ENCODE data around the gene ERRFI1.
A peak's percentile ranks its signal among the peaks of the same experiment; 100 is the strongest.
"Not testable (repeated sequence)": the region's sequence is repeated elsewhere in the genome, so short reads cannot be mapped to it uniquely, and the experiment has no call there.

The ERRFI1 gene, protein sequence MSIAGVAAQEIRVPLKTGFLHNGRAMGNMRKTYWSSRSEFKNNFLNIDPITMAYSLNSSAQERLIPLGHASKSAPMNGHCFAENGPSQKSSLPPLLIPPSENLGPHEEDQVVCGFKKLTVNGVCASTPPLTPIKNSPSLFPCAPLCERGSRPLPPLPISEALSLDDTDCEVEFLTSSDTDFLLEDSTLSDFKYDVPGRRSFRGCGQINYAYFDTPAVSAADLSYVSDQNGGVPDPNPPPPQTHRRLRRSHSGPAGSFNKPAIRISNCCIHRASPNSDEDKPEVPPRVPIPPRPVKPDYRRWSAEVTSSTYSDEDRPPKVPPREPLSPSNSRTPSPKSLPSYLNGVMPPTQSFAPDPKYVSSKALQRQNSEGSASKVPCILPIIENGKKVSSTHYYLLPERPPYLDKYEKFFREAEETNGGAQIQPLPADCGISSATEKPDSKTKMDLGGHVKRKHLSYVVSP

DNA sequence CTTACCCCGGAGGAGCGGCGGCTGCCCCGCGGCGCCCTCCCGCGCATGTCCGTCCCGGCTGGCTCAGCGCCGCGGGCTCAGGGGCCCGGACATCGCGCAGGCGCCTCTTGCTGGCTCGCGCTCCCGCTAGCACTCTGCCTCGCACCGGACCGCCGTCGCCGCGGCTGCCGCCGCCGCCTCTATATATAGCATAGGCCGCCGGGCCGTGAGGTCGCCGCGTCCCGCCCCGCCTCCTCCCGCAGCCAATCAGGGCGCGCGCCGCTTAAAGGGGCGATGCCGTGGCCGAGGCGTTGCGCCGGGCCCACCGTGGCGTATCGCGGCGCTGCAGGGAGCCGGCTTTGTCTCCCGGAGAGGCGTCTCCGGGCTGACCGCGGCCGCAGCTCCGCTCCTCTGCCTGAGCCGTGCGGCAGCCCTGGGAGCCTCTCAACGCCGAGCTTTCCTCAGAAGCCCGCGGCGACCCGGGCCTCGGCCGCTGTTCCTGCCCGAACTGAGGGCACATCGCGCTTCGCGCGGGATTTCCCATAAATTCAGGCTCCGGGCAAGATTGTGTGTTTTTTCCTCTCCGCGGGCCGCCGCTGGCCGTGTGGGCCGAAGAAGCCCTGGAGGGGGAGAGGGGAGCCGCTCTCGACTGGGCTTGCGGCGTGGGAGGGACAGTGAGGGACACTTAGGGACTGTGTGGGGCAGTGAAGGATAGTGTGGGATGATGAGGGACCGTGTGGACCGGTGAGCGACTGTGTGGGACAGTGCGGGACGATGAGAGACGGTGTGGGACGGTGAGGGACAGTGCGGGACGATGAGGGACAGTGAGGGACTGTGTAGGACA, at the start of gene ERRFI1:
Gene ERRFI1, minus strand, starts transcription at position 157 of the 823 bp plus-strand sequence. CDS start 10,690 bp downstream, outside the sequence.
- DNase-seq (ENCODE audit: low read depth in 2 of 2) = peak; percentile 71 to 82

DNA sequence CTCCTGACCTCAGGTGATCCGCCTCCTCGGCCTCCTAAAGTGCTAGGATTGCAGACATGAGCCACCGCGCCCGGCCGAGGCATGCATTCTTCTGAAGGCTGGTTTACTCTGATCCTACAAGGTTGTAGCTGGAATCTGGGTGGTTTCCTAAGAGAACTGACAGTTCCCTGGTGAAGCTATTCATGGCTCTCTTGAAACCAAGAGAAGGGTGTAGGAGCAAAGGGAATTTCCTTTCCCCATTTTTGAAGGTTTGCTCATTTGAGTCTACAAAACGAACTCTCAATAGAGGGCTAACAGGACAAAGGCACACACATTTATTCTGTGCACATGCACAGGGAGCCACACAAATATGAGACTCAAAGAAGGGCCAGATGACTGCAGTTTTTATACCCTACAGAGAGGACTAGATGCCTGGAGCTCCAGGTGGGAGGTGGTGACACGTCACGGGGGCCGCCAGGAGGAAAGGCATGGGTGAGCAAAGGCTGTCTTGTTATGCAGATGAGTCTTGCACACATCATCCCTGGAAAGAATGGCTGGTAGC, 49.5 kb upstream of the ERRFI1 start:
- DNase-seq (ENCODE audit: low read depth in 2 of 2) = no peak

DNA sequence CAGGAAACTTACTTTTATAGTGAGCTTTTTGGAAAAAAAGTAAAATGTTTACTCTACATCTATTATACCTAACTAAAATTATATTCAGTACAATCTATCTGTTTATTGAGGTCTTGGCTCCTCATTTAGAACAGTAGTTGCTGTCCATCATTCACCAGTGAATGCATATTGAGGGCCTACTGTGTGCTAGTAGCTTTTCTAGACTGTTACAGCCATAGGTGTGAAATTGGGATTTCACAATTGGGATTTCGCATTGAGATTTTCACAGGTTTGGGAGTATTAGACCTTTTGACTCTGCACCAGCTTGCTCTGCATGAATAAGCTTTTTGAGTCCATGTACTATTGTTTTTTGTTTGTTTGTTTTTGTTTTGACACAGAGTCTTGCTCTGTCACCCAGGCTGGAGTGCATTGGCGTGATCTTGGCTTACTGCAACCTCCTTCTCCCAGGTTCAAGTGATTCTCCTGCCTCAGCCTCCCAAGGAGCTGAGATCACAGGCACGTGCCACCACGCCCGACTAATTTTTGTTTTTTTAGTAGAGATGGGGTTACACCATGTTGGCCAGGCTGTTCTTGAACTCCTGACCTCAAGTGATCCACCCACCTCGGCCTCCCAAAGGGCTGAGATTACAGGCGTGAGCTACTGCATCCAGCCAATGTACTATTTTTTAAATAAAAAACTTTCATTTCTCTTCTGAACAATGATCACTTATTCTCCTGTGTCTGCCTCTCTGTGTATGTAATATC, 47.2 kb upstream of the ERRFI1 start:
- no peak for DNase-seq (ENCODE audit: low read depth in 2 of 2)

DNA sequence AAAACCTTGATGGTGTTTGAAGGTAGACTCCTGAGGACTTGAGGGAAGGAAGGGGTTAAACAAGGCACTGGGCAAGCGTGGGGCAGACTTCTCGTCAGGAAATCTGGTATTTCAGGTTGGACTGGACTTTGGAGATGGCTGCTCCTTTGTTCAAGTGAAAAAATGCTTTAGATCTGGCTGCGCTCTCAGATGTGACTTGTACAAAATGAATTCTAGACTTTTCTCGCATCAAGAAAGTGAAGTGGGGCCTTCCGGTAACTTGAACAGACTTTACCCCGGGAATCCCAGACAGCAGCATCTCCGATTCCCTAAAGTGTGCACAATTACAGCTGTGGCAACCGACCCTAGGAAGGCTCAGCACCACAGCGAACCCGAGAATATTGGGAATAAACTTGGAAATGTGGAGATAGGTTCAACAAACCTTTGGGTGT, 44.3 kb upstream of the ERRFI1 start:
- no peak for DNase-seq (ENCODE audit: low read depth in 2 of 2)

DNA sequence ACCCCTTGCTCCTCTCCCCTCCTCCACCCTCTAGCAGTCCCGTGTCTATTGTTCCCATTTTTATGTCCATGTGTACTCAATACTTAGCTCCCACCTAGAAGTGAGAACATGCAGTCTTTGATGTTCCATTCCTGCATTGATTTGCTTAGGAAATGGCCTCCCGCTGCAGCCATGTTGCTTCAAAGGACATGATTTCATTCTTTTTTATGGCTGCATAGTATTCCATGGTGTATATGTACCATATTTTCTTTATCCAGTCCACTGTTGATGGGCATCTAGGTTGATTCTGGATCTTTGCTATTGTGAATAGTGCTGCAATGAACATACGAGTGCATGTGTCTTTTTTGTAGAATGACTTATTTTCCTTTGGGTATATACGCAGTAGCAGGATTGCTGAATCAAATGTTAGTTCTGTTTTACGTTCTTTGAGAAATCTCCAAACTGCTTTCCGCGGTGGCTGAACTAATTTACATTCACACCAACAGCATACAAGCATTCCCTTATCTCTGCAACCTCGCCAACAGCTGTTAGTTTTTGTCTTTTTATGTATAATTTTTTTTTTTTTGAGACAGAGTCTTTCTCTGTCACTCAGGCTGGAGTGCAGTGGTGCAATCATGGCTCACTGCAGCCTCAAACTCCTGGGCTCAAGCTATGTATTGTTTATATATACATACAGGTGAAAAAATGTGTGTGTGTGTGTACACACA, 43.7 kb upstream of the ERRFI1 start:
- not testable (repeated sequence) for DNase-seq (ENCODE audit: low read depth in 2 of 2)

DNA sequence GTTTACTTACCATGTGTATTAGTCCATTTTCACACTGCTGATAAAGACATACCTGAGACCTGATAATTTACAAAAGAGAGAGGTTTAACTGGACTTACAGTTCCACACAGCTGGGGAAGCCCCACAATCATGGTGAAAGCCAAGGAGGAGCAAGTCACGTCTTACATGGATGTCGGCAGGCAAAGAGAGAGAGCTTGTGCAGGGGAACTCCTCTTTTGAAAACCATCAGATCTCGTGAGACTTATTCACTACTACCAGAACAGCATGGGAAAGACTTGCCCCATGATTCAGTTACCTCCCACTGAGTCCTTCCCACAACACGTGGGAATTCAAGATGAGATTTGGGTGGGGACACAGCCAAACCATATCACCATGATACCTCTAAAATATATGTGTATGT, 39.3 kb upstream of the ERRFI1 start:
- no peak for DNase-seq (ENCODE audit: low read depth in 2 of 2)

DNA sequence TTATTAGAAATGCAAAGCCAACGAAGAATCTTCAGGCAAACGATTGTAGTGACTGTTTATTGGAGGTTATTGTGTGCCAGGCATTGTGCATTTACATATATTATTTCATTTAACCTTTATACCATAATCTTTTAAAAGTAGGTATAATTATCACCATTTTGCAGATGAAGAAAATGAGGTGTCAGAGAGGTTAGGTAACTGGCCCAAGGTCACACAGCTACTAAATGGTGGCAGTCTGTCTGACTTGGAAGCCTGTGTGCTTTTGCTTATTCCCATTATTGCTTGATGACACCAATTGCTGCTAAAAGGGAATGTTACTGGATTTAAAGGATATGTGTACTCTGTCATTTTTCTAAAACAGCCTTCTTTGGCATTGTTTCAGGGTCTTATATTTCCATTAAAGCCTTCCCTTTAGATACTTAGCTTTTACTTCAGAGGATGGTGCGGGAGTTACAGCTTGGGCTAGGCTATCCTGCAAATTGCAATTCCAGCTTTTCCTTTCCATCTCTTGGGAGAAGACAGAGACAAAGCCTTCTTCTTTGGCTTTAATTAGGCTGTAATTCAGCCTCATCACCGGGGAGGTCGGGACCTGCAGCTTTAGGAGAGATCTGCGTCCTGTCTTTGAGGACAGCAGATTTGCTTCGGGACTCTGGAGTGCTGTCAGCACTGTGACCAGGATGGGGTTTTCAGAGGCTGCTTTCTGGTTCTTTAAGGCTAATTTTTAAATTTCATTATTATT, 37.4 kb upstream of the ERRFI1 start:
- no peak for DNase-seq (ENCODE audit: low read depth in 2 of 2)

DNA sequence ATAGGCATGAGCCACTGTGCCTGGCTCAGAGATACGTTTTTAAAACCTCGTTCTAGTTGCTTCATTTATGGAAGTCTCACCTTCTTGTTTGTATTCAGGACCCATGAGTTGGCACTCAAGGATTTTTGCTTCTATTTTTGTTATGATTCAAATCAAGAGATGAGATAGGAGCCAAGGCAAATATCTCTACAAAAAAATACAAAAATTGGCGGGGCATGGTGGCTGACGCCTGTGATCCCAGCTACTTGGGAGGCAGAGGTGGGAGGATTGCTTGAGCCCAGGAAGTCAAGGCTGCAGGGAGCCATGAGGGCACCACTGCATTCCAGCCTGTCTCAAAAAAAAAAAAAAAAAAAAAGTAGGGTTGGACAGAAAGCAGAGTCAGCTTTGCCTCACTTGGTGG, 36.8 kb upstream of the ERRFI1 start:
- no peak for DNase-seq (ENCODE audit: low read depth in 2 of 2)

DNA sequence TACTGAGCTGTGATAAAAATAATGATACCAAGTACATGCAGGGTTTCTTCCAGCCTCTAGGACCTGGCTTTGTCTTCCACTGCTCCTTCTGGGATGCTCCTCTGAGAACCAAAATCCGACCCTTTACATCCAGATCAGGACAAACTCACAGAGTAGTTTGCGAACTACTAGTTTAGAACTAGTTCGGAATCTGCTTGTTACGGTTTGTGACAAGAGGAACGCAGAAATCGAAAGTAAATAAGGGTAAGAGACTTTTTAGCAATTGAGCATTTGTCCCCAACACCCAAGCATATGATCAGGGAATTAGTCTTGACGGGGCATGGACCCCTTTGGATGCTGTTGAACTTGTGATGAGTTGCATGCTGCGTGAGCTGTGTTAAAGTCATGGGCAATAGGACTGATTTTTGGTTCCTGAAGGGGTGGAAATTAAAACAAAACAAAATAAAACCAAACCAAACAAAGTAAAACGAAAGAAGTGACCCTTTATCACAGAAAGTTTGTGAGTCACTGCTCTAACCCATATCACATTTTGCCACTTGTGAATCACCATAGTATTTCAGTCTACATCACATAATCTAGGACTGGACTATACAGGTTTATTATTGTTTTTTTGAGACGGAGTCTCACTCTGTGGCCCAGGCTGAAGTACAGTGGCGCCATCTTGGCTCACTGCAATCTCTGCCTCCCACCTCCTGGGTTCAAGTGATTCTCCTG, 35.7 kb upstream of the ERRFI1 start:
- DNase-seq (ENCODE audit: low read depth in 2 of 2) = no peak

DNA sequence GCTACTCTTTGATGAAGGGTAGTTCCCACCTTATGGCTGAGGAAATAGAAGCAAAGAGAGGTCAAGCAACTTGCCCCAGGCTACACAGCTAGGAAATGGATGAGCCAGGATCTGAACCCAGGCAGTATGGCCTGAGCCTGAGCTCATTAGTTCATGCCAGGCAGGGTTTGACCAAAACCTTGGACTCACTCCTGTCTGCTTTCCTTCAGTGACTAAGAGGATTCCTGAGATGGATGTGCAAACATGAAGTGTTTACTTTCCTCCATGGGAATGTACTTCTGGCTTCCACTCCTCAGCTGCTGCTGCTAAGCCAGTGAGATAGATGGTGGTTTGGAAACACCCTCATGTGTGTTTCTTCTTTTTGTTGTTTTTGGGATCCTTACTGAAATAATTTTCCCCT, 35.1 kb upstream of the ERRFI1 start:
- no peak for DNase-seq (ENCODE audit: low read depth in 2 of 2)

DNA sequence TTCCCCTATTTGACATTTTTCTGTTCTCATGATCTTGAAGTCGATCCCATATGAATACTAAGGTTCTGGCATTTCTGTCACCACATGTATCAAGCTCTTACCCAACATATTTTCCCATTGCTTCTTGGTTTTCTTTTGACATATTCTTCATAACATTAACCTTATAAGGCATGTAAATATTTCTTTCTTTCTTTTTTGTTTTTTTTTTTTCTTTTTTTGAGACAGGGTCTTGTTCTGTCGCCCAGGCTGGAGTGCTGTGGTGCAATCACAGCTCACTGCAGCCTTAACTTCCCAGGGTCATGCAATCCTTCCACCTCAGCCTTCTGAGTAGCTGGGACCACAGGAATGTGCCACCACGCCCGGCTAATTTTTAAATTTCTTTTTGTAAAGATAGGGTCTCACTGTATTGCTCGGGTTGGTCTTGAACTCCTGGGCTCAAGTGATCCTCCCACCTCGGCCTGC, 33.1 kb upstream of the ERRFI1 start:
- no peak for DNase-seq (ENCODE audit: low read depth in 2 of 2)

DNA sequence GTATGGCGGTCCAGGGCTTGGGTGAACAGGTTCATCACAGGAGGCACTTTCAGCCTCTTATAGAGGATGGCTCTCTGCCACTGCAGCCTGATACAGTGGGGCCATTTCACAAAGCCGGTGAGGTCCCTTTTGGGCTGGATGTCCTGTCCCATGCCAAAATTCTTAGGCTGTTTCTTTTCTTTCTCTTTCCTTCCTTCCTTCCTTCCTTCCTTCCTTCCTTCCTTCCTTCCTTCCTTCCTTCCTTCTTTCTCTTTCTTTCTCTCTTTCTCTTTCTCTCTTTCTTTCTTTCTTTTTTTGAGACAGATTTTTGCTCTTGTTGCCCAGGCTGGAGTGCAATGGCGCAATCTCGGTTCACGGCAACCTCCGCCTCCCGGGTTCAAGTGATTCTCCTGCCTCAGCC, 31.7 kb upstream of the ERRFI1 start:
- not testable (repeated sequence) for DNase-seq (ENCODE audit: low read depth in 2 of 2)

DNA sequence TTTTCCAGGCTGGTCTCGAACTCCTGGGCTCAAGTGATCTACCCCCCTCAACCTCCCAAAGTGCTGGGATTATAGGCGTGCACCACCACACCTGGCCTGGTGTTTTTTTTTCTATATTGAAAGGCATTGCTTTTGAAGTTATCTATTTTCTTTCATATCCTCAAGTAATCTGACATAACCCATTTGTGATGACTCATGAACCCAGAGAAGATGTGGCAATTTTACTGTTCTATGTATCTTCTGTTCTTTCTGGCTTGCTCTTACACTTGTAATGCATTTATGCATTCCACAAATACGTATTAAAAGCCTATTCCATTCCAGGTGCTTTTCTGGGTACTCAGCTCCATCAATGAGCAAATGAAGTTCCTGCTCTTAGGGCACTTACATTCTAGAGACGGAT, 29.9 kb upstream of the ERRFI1 start:
- DNase-seq (ENCODE audit: low read depth in 2 of 2) = no peak

DNA sequence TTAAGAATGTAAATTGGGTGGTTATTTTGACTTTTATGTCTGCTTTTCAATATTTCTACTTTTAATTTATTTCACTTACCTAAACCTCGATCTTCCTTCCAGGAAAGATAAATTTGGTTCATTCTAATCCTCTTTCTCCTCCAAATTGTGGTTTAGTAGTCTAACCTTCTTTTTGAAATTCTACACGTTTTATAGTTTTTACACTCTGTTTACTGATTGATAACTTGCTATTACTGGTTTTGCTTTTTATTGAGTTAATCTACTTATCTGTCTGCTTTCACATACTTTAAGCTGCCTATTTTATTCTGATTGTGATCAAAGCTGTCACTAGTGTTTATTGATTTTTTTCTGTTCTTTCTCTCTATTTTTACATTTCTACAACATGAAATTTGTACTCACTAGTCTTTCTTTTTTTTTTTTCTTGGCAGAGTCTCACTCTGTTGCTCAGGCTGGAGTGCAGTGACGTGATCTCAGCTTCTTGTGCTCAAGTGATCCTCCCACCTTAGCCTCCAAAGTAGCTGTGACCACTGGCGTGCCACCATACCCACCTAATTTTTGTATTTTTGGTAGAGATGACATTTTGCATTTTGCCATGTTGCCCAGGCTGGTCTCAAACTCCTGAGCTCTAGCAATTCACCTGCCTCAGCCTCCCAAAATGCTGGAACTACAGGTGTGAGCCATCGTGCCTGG, 27.9 kb upstream of the ERRFI1 start:
- DNase-seq (ENCODE audit: low read depth in 2 of 2) = no peak

DNA sequence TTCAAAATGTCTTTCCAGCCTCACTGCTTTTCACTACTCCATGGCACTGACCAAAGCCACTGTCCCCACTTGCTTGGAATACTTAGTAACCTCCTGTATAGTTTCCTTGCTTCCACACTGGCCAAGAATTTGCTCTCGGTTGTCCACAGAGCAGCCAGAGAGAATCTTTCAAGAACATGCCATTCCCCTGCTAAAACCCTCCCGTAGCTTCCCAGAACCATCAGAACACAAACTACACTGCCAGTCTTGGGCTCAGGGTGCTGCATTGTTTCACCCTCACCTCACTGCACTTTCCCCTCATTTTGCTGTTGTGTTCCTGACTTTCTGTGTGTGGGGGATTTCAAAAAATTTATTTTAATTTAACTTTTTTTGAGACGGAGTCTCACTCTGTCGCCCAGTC, 25.5 kb upstream of the ERRFI1 start:
- DNase-seq (ENCODE audit: low read depth in 2 of 2) = no peak

DNA sequence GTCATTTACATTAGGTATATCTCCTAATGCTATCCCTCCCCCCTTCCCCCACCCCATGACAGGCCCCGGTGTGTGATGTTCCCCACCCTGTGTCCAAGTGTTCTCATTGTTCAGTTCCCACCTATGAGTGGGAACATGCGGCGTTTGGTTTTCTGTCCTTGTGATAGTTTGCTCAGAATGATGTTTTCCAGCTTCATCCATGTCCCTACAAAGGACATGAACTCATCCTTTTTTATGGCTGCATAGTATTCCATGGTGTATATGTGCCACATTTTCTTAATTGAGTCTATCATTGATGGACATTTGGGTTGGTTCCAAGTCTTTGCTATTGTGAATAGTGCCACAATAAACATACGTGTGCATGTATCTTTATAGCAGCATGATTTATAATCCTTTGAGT, 23.1 kb upstream of the ERRFI1 start:
- not testable (repeated sequence) for DNase-seq (ENCODE audit: low read depth in 2 of 2)

DNA sequence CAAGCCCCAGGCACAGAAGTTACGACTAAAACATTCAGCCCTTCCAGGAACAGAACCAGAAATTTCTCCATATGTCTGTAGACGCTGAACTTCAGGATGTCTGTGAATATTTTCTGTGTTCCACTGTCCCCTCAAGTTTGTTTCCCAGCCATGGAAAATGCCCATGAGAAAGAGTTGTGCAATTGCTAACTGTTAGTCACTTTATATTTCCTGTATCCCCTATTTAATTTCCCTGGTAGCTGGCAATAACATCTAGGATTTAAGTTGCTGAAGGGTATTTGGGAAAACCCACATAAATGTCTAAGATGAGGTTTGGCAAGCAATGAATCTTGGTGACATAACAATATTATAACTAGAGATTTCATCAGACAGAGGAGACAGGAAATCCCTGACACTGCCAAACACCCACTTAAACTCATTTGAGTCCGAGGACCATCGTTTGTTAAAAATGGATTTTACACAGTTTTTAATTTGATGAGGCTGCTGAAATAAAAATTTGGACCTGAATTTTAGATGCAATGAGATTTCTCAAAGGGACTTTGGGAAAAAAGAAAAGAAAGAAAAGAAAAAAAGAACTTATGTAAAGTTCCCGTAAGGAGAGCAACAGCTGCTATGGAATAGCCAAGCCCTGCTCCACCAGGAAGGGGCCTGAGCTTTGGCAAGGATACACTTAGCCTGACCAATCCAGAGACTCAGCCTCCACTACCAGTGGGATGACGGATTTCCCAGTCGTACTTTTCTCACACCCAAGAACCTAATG, 21.8 kb upstream of the ERRFI1 start:
- no peak for DNase-seq (ENCODE audit: low read depth in 2 of 2)

DNA sequence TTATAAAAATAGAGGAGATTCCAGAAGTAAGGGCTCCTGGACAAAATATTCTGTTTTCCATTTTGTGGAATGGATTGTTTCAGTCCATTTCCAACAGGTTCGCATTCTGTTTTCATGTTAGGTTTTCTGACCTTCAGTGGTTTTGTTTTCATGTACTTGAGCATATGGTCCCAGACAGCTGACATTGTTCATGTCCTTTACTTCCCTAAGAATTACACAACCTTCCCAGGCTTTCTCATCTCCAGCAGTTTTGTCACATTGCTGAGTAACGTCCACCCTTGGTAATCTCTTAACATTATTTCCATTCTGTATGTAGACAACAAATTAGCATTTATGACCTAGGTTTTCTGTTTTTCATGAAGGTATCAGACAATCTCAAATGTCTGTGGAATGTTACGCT, 21.0 kb upstream of the ERRFI1 start:
- DNase-seq (ENCODE audit: low read depth in 2 of 2) = no peak
